Endometrial microvascular endothelial cells (primary cell): ENCODE results near the gene TMEM252. TPM values are rescaled to one million over a fixed set of nuclear protein-coding genes. Genes with fewer than 3 reads are reported as not detected.

Experiments used
- in situ Hi-C: cut with HindIII; loops from 2 replicates; pipeline ENCODE4 v1.10.0; 2017; ENCODE audit warnings: low sequenced_read_pairs, low pct_unique_long_range_greater_than_20kb; ENCODE audit errors: inconsistent ontology term
- total RNA-seq: library from RNA; depleted of rRNA; stranded (reverse); fragments of >200 nt; gene quantifications from one replicate; pipeline ENCODE4 v1.2.3, GENCODE V29; 2015; ENCODE audit errors: inconsistent ontology term

Gene TMEM252
- total RNA-seq, 1 donor from 2014 or later = not detected

- in situ Hi-C loops = no loop called here
These were observed 6.1 kb upstream of the TMEM252 start for GRCh38 chr9:68546596-68547390.

GRCh38 chr9:68545033-68545705, 4.5 kb upstream of the TMEM252 start:
- in situ Hi-C loops = no loop called here

GRCh38 chr9:68541568-68541967, 885 bp upstream of the TMEM252 start:
- in situ Hi-C loops = no loop called here

- in situ Hi-C loops = no loop called here
These were observed 2.5 kb downstream of the TMEM252 start for GRCh38 chr9:68538200-68538599.

GRCh38 chr9:68537616-68537880, 3.1 kb downstream of the TMEM252 start:
- in situ Hi-C loops = no loop called here

GRCh38 chr9:68536876-68537615, 3.6 kb downstream of the TMEM252 start:
- in situ Hi-C loops = no loop called here

- in situ Hi-C loops = no loop called here
These were observed 7.0 kb downstream of the TMEM252 start for GRCh38 chr9:68533678-68534077.

GRCh38 chr9:68532131-68532530, 8.6 kb downstream of the TMEM252 start:
- in situ Hi-C loops = no loop called here

- in situ Hi-C loops = no loop called here
These were observed 10.1 kb downstream of the TMEM252 start for GRCh38 chr9:68530618-68531017.

- in situ Hi-C loops = no loop called here
These were observed 17.2 kb downstream of the TMEM252 start for GRCh38 chr9:68523367-68523936.

- in situ Hi-C loops = no loop called here
These were observed 17.7 kb downstream of the TMEM252 start for GRCh38 chr9:68522954-68523353.

GRCh38 chr9:68522131-68522530, 18.6 kb downstream of the TMEM252 start:
- in situ Hi-C loops = no loop called here

- in situ Hi-C loops = no loop called here
These were observed 25.2 kb downstream of the TMEM252 start for GRCh38 chr9:68515326-68516017.

- in situ Hi-C loops = no loop called here
These were observed 26.7 kb downstream of the TMEM252 start for GRCh38 chr9:68513981-68514380.

GRCh38 chr9:68513385-68513784, 27.3 kb downstream of the TMEM252 start:
- in situ Hi-C loops = no loop called here

GRCh38 chr9:68509689-68510088, 31.0 kb downstream of the TMEM252 start:
- in situ Hi-C loops = no loop called here

- in situ Hi-C loops = no loop called here
These were observed 32.1 kb downstream of the TMEM252 start for GRCh38 chr9:68508547-68508946.

GRCh38 chr9:68507806-68508145, 32.9 kb downstream of the TMEM252 start:
- in situ Hi-C loops = no loop called here

- in situ Hi-C loops = no loop called here
These were observed 33.4 kb downstream of the TMEM252 start for GRCh38 chr9:68507130-68507805.
